GM08714 (cell line): Measurements from ENCODE around the gene PAQR8.

Experiments
- H3K4me3 ChIP-seq: fragments of 200-500 bp; sonication (Bioruptor generic); 2 replicates; pipeline ENCODE4 v1.5.1; 2014; ENCODE audit warnings: mild to moderate bottlenecking, low read length, inconsistent platforms
- ZNF274 ChIP-seq: IDR thresholded peaks from 2 replicates; pipeline ENCODE4 v1.6.1; 2012; ENCODE audit warnings: mild to moderate bottlenecking, low read depth, low read length

Gene PAQR8

DNA sequence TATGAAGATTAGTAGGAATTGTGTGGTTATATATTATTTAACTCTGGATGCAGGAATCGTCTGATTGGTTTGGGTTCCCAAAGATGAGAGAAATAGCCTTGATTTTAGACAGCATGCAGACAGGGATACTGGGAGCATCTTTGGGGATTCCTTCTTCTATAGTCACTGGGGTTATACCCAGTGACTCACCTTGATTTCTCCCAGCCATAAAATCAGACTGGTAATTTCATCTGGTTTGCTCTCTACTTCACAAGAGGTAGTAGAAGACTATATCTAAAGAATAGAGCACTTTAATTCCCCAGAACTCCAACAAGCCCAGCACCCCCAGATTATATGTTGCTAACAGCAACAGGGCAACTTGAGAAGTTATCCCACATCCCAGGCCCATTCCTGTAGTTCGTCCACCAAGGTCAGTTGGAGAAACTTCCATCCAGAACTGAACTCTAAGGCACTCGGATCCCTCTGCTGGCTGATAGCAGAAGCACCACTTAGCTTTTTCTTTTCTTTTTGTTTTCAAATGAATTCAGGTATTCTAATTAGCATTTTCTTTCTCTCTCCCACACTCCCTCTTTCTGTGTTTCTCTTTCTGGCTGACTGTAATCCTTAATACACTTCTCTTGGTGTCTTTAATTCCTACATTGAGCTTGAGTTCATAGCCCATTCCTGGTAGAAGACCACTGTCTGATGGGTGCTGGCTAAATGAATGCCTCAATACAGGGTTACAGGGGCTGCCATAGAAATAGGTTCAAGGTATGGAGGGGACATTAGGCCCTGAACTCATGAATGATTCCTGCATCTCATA, 37.8 kb downstream of the PAQR8 start:
- no peak overlapping the region for H3K4me3 ChIP-seq
- no peak for TF ChIP-seq ZNF274

DNA sequence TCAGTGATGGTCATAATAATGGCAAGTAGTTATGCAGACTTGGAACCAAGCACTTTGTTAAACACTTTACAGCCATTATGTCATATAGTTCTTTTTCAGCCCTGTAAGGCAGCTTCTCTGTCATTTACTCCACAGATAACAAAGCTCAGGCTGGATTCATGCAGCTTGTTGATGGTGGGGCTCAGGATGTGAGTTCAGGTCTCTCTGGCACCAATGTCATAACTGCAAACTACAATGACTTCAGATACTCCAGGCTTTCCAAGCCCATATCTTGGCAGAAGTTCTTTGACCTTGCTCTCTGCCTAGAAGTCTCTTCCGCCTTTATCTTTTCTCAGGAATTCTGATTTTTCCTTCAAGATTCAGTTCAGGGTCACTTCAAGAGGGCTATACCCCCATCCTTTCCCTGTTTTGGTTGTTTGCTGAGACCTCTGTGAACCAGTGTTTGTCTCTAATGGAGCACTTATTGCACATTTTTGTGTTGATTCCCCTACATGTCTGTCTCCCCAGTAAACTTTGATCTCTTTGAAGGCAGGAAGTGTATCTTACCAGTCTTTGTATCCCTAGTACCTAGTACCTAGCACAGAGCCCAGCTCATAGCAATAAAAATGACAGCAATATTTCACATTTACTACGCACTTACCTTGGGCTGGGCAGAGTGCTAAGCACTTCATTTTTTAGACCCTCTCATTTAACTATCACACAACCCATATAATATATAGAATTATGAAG, 38.5 kb downstream of the PAQR8 start:
- no peak overlapping the region for H3K4me3 ChIP-seq
- TF ChIP-seq ZNF274: no peak

DNA sequence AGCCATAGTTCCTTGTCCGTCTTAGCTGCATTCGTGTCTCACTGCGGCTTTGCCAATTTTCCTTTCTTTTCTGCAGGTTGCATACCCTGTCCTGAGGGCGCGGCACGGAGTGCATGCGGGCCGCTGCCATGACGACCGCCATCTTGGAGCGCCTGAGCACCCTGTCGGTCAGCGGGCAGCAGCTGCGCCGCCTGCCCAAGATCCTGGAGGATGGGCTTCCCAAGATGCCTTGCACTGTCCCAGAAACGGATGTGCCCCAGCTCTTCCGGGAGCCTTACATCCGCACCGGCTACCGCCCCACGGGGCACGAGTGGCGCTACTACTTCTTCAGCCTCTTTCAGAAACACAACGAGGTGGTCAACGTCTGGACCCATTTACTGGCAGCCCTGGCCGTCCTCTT, 41.1 kb downstream of the PAQR8 start:
- no peak overlapping the region for H3K4me3 ChIP-seq
- TF ChIP-seq ZNF274: no peak

DNA sequence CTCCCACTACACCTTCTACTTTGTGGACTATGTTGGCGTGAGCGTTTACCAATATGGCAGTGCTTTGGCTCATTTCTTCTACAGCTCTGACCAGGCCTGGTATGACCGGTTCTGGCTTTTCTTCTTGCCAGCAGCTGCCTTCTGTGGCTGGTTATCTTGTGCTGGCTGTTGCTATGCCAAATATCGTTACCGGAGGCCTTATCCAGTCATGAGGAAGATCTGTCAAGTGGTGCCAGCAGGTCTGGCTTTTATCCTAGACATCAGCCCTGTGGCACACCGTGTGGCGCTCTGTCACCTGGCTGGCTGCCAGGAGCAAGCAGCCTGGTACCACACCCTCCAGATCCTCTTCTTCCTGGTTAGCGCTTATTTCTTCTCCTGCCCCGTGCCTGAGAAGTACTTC, 41.7 kb downstream of the PAQR8 start:
- H3K4me3 ChIP-seq: no peak overlapping the region
- TF ChIP-seq ZNF274: no peak

DNA sequence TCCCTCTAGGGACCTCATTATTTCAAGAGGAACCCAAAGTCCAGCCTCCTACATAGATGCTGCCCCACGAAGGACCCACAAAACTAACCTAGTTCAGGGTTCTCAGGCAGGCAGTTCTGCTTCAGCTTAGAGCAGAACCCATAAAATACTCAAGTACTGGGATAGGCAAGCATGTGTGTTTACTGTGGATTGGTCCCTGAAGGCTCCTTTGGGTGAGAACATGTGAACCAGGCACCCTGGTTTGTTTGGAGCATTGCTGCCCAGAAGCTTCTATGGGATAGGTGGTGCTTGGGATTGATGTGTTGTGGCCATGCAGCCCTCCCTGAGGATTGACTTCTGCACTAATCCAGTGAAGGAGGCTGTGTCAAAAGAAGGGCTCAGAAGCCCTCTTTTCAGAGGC, 43.3 kb downstream of the PAQR8 start:
- TF ChIP-seq ZNF274: no peak
- no peak overlapping the region for H3K4me3 ChIP-seq

DNA sequence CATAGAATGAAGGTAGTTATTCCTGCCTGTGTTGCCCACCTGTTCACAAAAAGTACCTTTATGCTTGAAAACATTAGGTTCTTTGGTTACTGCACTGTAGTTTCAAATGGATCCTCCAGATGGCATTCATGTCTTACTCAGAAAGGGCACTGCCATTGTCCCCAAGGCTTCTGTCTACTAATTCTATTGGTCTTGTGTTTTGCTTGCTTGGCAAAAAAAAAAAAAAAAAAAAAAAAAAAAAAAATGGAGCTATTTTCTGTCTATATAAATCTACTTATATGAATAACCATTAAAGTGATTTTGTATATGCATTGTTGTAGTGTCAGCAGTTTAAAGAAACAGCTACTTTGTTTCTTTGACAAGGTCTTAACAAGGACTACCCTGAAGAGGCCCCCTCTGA, 45.5 kb downstream of the PAQR8 start:
- no peak overlapping the region for H3K4me3 ChIP-seq
- no peak for TF ChIP-seq ZNF274

DNA sequence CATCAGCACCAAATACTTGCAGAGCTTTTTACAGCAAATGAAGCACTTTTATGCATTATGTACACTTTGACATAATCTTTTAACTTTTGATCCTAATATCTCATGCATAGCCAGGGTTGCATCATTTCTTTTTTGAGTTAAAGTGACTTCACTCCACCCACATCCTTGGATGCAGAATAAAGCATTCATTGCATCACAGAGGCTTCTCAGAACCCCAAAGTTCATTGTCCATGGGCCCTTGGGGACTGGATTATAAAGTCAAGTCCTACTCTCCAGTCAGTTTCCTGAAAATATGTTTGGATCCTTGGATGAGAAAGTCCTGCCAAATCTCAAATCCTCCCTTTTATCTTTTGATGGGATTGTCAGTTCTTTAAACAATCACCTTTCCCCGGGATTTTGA, 47.5 kb downstream of the PAQR8 start:
- H3K4me3 ChIP-seq: no peak overlapping the region
- no peak for TF ChIP-seq ZNF274

DNA sequence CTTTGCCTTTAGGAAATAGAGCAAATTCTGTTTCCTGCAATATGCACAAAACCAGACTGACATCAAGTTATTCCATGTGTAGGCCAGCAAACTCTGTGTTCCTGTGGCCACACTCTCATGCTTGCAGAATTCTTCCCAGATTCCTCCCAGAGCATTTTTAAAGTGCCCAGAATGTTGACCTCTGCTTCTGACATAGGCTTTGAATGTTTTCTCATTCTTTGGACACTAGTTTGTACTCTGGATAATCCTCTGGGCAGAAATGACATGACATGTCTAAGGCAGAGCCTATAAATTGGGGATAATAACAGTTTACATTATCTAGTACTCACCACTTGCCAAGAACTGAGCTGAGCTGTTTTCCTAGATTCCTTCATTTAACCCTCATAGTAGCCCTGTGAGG, 49.0 kb downstream of the PAQR8 start:
- H3K4me3 ChIP-seq: no peak overlapping the region
- TF ChIP-seq ZNF274: no peak

DNA sequence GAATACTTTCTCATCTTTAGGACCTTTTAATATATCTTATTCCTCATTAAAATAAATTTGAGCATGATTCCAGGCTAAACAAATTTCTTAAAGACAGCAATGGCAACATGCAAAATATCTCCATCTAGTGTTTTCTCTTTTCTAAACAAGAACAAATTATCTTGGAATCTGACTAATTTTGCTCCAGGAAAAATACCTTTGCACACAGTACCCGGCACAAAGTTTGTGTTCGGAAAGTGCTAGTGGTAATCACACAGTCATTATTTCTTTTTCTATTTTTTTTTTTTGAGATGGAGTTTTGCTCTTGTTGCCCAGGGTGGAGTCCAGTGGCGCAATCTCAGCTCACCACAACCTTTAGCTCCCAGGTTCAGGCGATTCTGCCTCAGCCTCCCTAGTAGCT, 50.0 kb downstream of the PAQR8 start:
- no peak for TF ChIP-seq ZNF274
- H3K4me3 ChIP-seq: no peak overlapping the region

DNA sequence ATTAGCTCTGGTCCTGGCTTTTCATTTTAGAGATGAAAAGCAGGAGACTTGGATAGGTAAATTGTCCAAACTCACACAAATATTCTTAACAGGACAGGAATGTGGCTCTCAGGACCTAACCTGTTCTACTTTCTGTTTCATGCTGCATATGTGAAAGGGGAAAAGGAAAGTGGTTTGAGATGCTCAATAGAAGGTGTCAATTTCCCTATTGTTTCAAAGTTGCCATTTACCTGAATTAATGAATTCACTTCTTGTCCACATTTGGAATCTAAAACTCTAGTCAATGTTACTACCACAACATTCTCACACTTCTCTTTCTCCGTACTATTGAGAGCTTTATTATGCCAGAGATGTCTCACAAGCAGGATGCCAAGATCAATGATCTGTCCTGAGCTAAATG, 53.4 kb downstream of the PAQR8 start:
- H3K4me3 ChIP-seq: no peak overlapping the region
- no peak for TF ChIP-seq ZNF274

DNA sequence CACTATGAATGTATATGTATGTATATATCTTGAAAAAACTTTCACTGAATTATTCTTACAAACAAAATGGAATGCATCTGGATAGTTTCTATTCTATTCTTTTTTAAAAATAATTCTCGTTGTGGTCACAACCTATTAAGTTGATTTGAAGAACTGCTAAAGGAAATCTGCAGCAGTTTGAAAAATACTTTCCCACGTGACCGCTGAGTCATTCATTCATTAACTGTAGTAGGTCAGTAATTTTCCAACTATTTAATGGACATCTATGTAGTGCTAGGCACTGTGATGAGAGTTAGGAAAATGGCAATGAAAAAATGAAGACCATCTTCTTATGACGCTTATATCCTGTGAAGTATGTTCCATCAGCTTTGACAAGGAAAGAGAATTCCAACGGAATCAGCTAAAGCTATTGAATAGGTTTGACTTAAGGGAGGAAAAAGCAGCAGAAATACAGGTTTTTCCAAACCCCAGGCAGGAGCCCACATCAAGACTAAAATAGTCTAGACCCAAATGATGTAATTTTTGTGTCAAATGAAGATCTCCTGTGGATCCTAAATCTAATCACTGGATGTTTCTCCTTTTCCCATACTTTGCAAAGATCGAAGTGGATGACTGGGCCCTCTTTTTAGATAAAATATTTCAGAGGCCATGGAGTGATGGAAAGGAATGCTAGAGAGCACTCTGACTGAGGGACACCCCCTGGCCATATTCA, 54.1 kb downstream of the PAQR8 start:
- no peak for TF ChIP-seq ZNF274
- no peak overlapping the region for H3K4me3 ChIP-seq

DNA sequence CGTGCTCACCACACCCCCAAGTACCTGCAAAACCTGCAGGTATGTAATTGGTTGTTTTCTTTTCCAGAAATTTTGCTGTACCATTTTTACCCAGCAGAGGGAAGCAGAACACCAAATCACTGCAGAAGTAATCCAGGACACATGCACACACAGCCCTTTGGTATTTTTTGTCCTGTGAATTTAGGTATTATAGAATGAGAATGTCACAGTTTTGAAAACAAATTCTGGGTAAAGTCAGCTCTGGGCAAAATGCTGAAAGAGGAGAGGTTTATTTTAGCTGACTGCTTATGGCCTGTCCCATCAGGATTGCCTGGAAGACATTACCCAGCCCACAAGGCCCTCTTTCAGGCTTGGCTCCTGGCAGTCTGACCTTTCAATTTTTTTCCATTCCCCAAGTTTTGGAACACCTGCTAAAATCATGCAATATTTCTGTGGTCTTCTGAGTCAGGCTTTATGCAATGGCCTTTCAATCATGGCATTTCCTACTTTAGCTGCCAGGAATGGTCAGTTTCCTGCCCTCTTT, 54.7 kb downstream of the PAQR8 start:
- TF ChIP-seq ZNF274: no peak
- H3K4me3 ChIP-seq: no peak overlapping the region

DNA sequence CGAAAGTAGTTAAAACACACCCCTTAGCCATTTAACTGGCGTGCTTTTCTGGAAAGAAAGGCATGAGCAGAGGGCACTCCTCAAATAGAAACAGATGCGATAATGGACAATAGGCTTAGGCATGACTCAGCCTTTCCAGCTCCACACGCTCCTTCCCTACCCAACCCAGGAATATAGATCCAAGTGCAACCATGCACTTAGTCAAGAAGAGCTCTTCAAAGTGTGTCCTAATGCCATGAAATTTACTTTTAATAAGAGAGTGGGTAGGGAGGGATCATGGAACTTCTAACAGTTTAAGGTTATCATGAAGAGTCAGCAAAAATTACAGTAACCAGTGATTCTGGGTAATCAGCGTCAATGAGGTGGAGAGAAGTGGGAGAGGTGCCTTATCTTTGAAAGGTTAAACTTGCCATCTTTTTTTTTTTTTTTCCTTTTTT, 55.7 kb downstream of the PAQR8 start:
- TF ChIP-seq ZNF274: no peak
- no peak overlapping the region for H3K4me3 ChIP-seq

DNA sequence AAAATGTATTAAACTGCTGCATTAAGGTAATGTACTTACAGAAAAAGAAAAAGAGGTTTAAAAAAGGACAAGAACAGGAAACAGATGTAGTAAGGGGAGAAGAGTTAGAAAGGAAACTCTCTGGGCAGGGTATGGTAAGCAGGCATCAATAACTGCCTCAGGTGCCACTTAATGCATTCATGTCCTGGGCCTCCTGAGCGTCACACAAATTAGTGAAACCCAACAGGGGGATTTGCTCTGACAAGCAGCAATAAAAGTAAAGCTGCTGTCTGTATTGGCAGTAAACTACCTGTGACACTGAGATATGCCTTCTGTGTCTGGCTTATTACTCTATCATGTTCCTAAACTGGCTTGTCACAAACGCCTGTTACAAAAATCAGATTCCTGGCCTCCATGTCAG, 56.7 kb downstream of the PAQR8 start:
- TF ChIP-seq ZNF274: no peak
- H3K4me3 ChIP-seq: no peak overlapping the region
